ENCODE measurements around the gene SLC25A10.

SLC25A10 gene

DNA sequence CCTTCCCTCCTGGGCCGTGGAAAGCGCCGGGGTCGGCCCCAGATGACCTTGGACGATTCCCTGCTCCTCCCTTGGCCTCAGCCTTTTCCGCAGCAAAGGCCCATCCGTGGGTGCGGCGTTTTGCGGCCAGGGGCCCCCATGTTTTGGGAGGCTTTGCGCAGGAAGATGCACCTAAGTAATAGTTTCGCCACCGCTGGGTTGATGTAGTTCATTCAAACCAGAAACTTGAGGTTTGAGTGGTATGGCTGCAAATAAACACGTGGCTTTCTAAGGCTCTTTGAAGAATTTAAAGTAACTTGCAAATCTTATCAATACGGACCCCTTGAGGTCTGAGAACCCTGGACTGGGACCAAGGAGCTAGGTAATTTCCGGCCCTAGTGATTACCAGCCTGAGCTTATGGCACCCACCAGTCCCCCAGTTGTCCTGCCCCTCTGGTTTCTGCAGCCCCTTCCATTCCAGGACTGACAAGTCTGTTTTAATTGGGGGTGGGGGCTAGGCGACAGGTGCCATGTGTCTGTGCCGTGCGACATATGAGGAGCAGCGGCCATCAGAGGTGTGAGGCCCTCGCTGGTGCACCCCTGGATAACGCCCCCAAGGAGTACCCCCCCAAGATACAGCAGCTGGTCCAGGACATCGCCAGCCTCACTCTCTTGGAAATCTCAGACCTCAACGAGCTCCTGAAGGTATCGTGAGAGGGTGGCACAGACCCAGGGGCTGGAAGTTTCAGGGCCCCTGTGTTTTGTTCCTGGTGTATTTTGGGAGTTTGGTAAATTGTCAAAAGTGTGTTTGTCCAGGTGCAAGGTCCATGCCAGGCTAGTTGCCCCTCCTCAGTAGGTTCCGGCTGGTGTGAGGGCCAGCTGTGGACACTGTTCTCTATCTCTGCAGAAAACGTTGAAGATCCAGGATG lies 8.1 kb upstream of the SLC25A10 start:
- H3K9me3 ChIP-seq (ENCODE audit: low read length) = no peaks in the 10 kb centered on the region
- peaks cover 49% of the 10 kb centered on the region for H3K36me3 ChIP-seq (ENCODE audit: insufficient read depth, low read length)
- H3K4me3 ChIP-seq (ENCODE audit: low read length) = peak overlapping the region; percentile 86
- H3K4me1 ChIP-seq (ENCODE audit: insufficient read depth, low read length) = peaks cover 25% of the 10 kb centered on the region
- H3K27me3 ChIP-seq (ENCODE audit: insufficient read depth, low read length) = no peaks in the 10 kb centered on the region
- peak overlapping the region; percentile 29 for H2AFZ ChIP-seq (ENCODE audit: low read depth, low read length)

DNA sequence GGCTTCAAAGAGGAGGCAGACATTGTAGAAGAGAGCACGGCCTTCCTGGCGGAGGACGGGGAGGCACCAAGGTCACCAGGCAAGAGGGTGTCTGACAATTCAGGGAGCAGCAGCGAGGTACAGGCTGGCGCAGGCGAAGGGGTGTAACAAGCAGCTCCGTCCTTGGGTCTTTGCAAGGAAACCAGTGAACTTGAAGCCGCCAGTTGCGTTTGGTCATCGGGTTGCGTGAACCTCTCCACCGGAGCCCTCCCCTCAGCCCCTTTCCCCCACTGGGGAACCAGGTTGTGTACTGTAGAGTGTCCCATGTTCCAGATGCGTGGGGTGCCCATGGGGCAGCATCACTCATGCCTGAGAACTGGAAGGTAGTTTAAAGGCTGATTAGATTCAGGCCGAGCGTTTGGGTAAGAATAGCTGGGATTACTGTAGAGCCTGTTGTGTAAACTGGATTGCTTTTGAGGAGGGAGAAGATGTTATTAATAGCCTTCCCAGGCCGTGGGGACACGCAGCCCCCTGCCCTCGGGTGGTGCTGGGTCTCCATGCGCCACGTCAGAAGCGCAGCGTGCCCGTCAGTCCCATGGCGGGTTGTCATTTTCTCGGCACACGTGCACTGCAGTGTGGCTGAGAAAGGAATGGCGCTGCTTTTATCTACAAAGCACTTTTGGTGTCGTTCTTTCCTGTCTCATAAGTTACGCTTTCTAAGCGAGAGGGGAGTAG lies 6.4 kb upstream of the SLC25A10 start:
- Histone ChIP-seq H3K4me3 (ENCODE audit: low read length) (no peak overlapping the region), H3K9me3 (ENCODE audit: low read length) (no peaks in the 10 kb centered on the region), H3K27me3 (ENCODE audit: insufficient read depth, low read length) (no peaks in the 10 kb centered on the region), H3K36me3 (ENCODE audit: insufficient read depth, low read length) (peaks cover 46% of the 10 kb centered on the region), H3K4me1 (ENCODE audit: insufficient read depth, low read length) (peaks cover 26% of the 10 kb centered on the region), H2AFZ (ENCODE audit: low read depth, low read length) (no peak overlapping the region)

DNA sequence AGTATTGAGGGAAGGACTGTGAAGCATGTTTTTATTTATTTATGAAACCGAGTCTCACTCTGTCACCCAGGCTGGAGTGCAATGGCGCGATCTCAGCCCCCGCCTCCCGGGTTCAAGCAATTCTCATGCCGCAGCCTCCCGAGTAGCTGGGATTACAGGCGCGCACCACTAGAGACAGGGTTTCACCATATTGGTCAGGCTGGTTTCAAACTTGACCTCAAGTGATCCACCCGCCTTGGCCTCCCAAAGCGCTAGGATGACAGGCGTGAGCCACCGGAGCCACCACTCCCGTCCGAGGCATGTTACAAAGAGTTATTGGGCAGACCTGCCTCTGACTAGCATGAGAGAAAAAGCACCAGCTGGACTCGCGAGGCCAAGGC lies 5.9 kb upstream of the SLC25A10 start:
- no peaks in the 10 kb centered on the region for H3K27me3 ChIP-seq (ENCODE audit: insufficient read depth, low read length)
- H2AFZ ChIP-seq (ENCODE audit: low read depth, low read length) = no peak overlapping the region
- H3K36me3 ChIP-seq (ENCODE audit: insufficient read depth, low read length) = peaks cover 40% of the 10 kb centered on the region
- H3K9me3 ChIP-seq (ENCODE audit: low read length) = no peaks in the 10 kb centered on the region
- no peak overlapping the region for H3K4me3 ChIP-seq (ENCODE audit: low read length)
- peaks cover 28% of the 10 kb centered on the region for H3K4me1 ChIP-seq (ENCODE audit: insufficient read depth, low read length)

DNA sequence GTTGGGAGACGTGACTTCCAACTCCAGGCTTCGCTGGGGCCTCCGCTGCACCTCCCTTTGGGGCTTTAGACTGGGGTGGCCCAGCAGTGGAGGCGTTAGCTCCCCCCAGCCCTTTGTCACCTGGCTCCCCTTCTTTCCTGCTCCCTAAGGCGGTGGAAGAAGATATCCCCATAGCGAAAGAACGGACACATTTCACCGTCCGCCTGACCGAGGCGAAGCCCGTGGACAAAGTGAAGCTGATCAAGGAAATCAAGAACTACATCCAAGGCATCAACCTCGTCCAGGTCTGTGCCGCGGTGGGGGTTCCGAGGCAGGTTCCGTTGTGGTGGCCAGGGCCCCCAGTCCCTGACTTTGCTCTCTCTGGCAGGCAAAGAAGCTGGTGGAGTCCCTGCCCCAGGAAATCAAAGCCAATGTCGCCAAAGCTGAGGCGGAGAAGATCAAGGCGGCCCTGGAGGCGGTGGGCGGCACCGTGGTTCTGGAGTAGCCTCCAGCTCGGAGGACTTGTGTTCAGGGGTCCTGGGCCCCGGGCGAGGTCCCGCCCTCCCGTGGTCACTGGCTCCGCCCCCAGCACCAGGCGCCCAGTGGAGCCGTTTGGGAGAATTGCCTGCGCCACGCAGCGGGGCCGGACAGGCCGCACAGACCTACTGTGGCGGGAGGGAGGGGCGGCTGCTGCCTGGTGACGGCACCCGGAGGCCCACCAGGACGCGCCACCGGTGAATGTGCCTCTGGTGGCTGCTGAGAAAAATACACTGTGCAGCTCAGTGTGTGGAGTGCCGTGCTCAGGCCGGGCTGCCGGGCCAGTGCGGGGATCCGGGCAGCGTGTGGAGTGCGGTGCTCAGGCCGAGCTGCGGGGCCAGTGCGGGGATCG lies 5.1 kb upstream of the SLC25A10 start:
- no peak overlapping the region for H3K4me3 ChIP-seq (ENCODE audit: low read length)
- H3K4me1 ChIP-seq (ENCODE audit: insufficient read depth, low read length) = peaks cover 24% of the 10 kb centered on the region
- no peaks in the 10 kb centered on the region for H3K27me3 ChIP-seq (ENCODE audit: insufficient read depth, low read length)
- H3K36me3 ChIP-seq (ENCODE audit: insufficient read depth, low read length) = peaks cover 34% of the 10 kb centered on the region
- H2AFZ ChIP-seq (ENCODE audit: low read depth, low read length) = no peak overlapping the region
- H3K9me3 ChIP-seq (ENCODE audit: low read length) = no peaks in the 10 kb centered on the region

DNA sequence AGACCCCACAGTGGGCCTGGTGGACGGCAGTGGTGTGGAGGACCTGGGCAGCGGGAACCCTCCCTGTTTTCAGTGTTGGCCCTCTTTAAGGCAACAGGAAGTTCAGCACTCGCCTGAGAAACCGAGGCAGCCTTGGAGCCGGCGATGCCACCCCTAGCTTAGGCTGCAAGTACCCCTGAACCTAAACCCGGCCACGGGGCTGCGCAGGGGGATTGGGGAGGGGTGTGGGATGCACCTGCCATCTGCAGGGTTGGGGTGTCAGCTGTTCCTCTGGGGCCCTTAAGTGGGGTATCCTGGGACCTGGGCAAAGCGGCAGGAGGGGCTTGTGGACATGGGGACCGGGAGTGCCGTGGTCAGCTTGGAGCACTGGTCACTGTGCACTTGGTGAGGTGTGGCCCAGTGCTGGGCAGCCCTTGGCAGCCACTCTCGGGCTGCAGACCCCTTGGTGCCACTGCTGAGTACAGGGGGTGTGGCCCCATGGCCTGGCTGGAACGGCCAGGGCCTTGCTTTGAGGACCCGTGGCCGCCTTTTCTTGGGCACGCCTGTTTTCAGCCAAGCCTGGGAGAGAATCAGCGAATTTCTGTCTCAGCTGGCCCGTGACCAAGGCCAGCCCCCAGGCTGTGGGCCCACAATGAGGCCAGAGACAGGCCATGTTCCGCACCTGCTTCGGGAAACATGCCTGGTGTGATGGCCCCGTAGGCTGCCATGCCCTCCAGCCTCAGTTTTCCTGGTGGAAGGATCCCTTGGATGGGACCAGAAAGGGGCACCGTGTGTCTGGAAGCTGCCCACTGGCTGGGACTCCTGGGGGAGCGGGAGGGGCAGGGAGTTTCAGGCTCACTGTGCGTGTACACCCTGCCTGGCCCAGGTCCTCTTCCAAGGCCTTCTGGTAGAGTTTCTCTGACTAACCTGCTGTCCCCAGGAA lies 4.1 kb upstream of the SLC25A10 start:
- Histone ChIP-seq H3K4me3 (ENCODE audit: low read length) (no peak overlapping the region), H3K4me1 (ENCODE audit: insufficient read depth, low read length) (peaks cover 24% of the 10 kb centered on the region), H3K9me3 (ENCODE audit: low read length) (no peaks in the 10 kb centered on the region), H2AFZ (ENCODE audit: low read depth, low read length) (no peak overlapping the region), H3K36me3 (ENCODE audit: insufficient read depth, low read length) (peaks cover 34% of the 10 kb centered on the region), H3K27me3 (ENCODE audit: insufficient read depth, low read length) (no peaks in the 10 kb centered on the region)

DNA sequence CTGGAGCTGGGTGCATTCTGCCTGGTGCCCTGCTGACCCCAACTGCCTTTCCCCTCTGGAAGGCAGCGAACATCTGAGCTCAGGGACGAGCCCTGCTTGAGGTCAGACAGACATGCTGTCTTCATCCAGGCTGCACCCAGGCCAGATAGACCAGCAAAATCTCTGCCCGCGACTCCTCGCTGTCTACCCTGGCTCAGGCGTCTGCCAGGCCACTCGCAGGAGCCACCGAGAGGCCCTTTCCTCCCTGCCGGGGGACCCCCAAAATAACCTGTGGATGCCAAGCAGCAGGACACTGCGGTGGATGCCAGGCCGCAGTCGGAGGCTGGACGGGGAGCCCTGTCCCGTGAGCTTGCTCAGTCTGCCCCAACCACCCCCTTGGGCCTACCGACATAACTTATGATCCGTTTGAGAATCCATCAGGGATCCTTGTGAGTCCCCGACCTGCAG lies 3.3 kb upstream of the SLC25A10 start:
- Histone ChIP-seq H3K36me3 (ENCODE audit: insufficient read depth, low read length) (peaks cover 34% of the 10 kb centered on the region), H3K4me1 (ENCODE audit: insufficient read depth, low read length) (peaks cover 30% of the 10 kb centered on the region), H3K4me3 (ENCODE audit: low read length) (no peak overlapping the region), H3K27me3 (ENCODE audit: insufficient read depth, low read length) (no peaks in the 10 kb centered on the region), H3K9me3 (ENCODE audit: low read length) (no peaks in the 10 kb centered on the region), H2AFZ (ENCODE audit: low read depth, low read length) (no peak overlapping the region)

DNA sequence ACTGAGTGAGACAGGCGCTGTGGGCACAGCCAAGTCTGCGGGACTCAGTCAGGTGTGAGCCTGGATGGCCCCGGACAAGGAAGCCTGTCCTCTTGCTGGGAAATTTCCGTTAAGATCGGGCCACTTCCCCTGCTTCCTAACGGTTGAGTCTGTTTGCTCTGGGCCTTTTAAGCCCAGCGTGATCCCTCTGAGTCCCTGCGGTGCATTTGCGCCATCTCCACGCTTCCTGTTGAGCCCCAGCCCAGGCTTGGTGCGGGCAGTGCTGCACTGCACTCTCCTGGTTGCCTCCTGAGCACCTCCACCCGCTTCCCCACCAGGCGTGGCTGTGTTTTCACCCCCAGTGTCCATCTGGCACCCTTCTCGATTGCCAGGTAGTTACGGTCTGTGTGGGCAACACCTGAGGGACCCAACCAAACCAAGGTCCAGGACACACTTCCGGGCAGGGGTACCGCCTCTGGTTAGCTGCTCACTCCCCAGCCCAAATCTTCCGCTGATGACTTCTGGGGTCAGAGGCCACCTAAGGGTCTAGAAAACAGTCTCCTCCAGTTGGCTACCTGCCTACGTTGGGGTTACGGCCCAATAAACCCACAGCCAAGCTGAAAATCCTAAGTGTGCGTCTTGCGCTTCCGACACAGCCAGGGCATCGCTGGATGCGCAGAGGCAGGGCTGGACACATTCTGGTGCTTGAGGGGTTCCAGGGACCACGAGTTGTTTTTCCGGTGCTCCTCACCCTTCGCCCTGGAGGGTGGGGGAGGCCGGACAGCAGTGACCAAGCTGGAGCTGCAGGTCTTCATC lies 1.4 kb upstream of the SLC25A10 start:
- Histone ChIP-seq H2AFZ (ENCODE audit: low read depth, low read length) (no peak overlapping the region), H3K36me3 (ENCODE audit: insufficient read depth, low read length) (peaks cover 28% of the 10 kb centered on the region), H3K27me3 (ENCODE audit: insufficient read depth, low read length) (no peaks in the 10 kb centered on the region), H3K4me1 (ENCODE audit: insufficient read depth, low read length) (peaks cover 31% of the 10 kb centered on the region), H3K9me3 (ENCODE audit: low read length) (no peaks in the 10 kb centered on the region), H3K4me3 (ENCODE audit: low read length) (no peak overlapping the region)

DNA sequence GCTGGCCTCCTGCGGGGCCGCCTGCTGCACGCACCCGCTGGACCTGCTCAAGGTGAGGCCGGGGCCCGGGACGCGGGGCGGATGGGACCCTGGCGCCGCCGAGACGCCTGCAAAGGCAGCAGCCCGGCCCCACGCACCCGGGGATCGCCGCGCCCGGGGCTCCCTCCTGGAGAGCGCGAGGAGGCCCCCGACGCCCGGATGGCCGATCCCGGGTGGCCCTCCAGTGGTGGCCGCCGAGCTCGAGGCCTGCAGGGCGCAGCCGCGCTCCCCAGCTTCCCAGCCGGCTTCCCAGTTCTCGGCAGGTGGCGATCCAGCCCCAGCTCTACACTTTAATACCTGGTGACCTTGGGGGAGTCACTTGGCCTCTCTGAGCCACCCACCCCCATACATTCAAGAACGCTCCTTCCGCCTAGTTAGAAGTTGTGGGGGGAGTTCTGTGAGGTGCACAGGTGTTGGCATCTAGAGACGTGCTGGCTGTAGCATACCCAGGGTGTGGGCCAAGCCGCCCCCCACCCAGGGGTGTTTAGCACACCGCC lies 452 bp downstream of the SLC25A10 start:
- H3K4me1 ChIP-seq (ENCODE audit: insufficient read depth, low read length) = peaks cover 31% of the 10 kb centered on the region
- peak overlapping the region; percentile 24 for H2AFZ ChIP-seq (ENCODE audit: low read depth, low read length)
- H3K27me3 ChIP-seq (ENCODE audit: insufficient read depth, low read length) = no peaks in the 10 kb centered on the region
- H3K9me3 ChIP-seq (ENCODE audit: low read length) = no peaks in the 10 kb centered on the region
- peak overlapping the region; percentile 63 for H3K4me3 ChIP-seq (ENCODE audit: low read length)
- peaks cover 12% of the 10 kb centered on the region for H3K36me3 ChIP-seq (ENCODE audit: insufficient read depth, low read length)

DNA sequence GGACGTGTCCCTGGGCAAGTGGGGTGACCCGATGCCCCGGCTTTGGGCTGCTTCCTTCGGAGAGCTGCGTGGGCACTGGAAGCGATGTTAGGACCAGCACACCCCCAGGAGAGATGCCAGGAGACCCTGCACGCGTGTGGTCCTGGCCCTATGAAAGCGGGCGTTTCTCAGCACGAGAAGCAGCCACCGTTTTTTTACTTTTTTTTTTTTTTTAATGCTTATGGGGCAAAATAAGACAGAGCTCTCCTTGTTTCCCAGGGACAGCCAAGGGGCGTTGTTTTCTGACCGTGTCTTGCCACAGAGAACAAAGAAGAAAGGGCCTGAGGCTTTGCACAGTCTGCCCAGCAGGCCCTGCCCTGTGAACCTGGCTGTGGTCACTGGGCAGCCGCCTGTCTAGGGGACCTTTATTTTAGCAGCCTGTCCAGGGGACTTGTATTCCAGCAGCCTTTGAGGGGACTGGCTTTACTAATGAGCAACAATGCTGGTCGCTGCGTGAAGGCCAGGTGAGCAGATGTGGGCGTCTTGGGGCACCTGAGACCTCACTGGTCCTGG lies 996 bp downstream of the SLC25A10 start:
- H3K36me3 ChIP-seq (ENCODE audit: insufficient read depth, low read length) = peaks cover 13% of the 10 kb centered on the region
- H3K9me3 ChIP-seq (ENCODE audit: low read length) = no peaks in the 10 kb centered on the region
- peak overlapping the region; percentile 63 for H3K4me3 ChIP-seq (ENCODE audit: low read length)
- H2AFZ ChIP-seq (ENCODE audit: low read depth, low read length) = peak overlapping the region; percentile 24
- no peaks in the 10 kb centered on the region for H3K27me3 ChIP-seq (ENCODE audit: insufficient read depth, low read length)
- H3K4me1 ChIP-seq (ENCODE audit: insufficient read depth, low read length) = peaks cover 31% of the 10 kb centered on the region

DNA sequence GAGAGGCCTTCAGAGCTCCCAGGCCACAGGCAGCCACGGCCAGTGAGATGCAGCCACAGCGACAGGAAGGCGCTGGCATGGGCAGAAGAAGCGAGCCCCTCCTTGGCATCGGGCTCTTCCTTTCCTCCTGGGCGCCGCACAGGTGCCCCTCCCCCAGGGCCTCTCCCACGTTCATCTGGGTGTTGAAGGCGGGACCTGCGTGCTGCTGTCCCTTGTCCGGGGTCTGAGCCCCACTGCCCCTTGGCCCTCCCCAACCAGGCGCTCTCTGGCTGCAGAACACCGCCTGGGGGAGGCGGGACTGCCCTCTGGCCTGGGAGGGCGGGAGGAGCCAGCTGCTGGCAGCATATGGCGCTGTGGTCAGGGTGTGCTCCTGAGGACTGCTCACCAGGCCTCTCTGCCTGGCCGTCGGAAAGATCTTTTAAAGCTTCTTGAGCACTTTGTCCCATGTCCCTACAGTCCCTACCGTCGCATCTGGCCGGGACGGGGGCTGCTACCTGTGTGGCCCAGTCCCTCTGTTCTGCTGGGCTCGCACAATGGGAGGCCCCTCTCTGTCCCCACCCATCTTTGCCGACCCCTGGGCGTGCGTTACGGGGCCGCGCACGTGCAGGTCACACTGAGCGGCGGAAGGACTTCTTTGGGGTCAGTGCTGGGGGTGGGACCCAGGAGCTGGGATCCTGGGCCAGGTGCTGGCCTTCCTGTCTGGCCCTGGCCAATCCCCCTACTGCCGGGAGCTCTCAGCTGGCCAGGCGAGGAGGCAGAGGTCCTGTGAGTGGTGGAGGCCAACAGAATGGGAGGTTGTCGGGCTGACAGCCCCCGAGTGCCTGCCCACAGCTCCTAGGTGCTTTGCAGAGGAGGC lies 1.7 kb downstream of the SLC25A10 start:
- Histone ChIP-seq H3K9me3 (ENCODE audit: low read length) (no peaks in the 10 kb centered on the region), H3K4me1 (ENCODE audit: insufficient read depth, low read length) (peaks cover 31% of the 10 kb centered on the region), H3K27me3 (ENCODE audit: insufficient read depth, low read length) (no peaks in the 10 kb centered on the region), H3K4me3 (ENCODE audit: low read length) (peak overlapping the region; percentile 63), H2AFZ (ENCODE audit: low read depth, low read length) (no peak overlapping the region), H3K36me3 (ENCODE audit: insufficient read depth, low read length) (peaks cover 14% of the 10 kb centered on the region)
